Measurements from ENCODE around the gene NOX5. TPM values are rescaled to one million over a fixed set of nuclear protein-coding genes. Genes with fewer than 3 reads are reported as not detected.

NOX5 gene
- total and polyA plus RNA-seq, 2 of the 13 experiments (the other 11 are each of a cell fraction or from before 2014, with no cell fraction given), result not detected

GRCh38 chr15:69074001-69074842 lies 59.7 kb downstream of the NOX5 start (continued):
- TF ChIP-seq PRDM15 (CRISPR knock-in tag; IDR thresholded peaks at IDR 0.05) (peak; percentile 97), HNRNPH1 (optimal IDR thresholded peaks at IDR 0.05; ENCODE audit: low read depth, low read length) (no peak), ARID4A (CRISPR knock-in tag; IDR thresholded peaks at IDR 0.05; ENCODE audit: borderline replicate concordance) (no peak; the same call in 1 of the 2 replicates), ZNF788 (CRISPR knock-in tag; IDR thresholded peaks at IDR 0.05; ENCODE audit: borderline replicate concordance) (peak; percentile 35; the same call in 1 of the 2 replicates), ZNF253 (CRISPR knock-in tag; IDR thresholded peaks at IDR 0.05; ENCODE audit: borderline replicate concordance) (no peak), KDM2A (CRISPR knock-in tag; IDR thresholded peaks at IDR 0.05; ENCODE audit: borderline replicate concordance, low read depth) (peak; percentile 10; the same call in 1 of the 2 replicates), HMGXB4 (CRISPR knock-in tag; IDR thresholded peaks at IDR 0.05; ENCODE audit: borderline replicate concordance in 1 of 2, low read depth in 1 of 2) (no peak), CTCF (CRISPR knock-in tag; IDR thresholded peaks at IDR 0.05) (0 out of 2 replicates have a peak, but pooled peaks have one; percentile 22), ZNF205 (CRISPR knock-in tag; IDR thresholded peaks at IDR 0.05) (0 out of 2 replicates have a peak, but pooled peaks have one; percentile 12), NFKB2 (CRISPR knock-in tag; IDR thresholded peaks at IDR 0.05; ENCODE audit: borderline replicate concordance) (0 out of 2 replicates have a peak, but pooled peaks have one; percentile 28), MYPOP (CRISPR knock-in tag; IDR thresholded peaks at IDR 0.05) (peak; percentile 89), SALL1 (CRISPR knock-in tag; IDR thresholded peaks at IDR 0.05) (no peak), ZNF883 (CRISPR knock-in tag; IDR thresholded peaks at IDR 0.05; ENCODE audit: not compliant biosample characterization) (peak; percentile 25)
